HG03097 (cell line): ENCODE data around the gene PRRT4.

Experiments used
- ATAC-seq: cut with Tn5 transposase; IDR thresholded peaks from one replicate; pipeline ENCODE4 v1.9.1; 2021; ENCODE audit not compliant: unreplicated experiment, low FRiP score

Gene PRRT4

GRCh38 chr7:128378637-128379036, 17.1 kb upstream of the PRRT4 start:
- ATAC-seq, result no peak

- no peak for ATAC-seq
Observed at GRCh38 chr7:128376077-128376476, 14.6 kb upstream of the PRRT4 start.

- ATAC-seq, result no peak
Observed at GRCh38 chr7:128374041-128374440, 12.6 kb upstream of the PRRT4 start.

DNA sequence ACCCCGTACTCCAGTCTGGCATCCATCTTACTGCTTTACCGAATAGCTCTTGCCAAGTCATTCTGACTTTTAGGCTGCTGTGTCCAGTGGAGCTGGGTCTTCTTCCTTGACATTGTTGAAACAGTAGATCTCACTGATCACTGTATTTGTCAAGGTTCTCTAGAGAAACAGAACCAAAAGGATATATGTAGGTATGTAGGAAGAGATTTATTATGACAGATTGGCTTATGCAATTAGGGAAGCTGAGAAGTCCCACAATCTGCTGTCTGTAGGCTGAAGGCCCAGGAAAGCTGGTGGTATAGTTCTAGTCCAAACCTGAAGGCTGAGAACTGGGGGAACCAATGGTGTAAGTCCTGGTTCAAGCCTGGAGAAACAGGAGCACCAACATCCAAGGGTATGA, 12.1 kb upstream of the PRRT4 start:
- no peak for ATAC-seq

GRCh38 chr7:128370491-128370890, 9.0 kb upstream of the PRRT4 start:
- ATAC-seq, result no peak

DNA sequence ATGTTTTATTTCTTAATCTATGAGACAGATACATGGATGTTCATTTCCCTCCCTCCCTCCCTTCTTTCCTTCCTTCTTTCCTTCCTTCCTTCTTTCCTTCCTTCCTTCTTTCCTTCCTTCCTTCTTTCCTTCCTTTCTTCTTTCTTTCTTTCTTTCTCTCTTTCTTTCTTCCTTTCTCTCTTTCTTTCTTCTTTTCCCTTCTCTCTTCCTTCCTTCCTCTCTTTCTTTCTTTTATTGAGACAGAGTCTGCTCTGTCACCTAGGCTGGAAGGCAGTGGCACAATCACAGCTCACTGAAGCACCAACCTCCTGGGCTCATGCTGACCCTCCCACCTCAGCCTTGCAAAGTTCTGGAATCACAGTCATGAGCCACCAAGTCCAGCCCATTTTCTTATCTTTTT, 5.5 kb upstream of the PRRT4 start:
- ATAC-seq, result no peak

DNA sequence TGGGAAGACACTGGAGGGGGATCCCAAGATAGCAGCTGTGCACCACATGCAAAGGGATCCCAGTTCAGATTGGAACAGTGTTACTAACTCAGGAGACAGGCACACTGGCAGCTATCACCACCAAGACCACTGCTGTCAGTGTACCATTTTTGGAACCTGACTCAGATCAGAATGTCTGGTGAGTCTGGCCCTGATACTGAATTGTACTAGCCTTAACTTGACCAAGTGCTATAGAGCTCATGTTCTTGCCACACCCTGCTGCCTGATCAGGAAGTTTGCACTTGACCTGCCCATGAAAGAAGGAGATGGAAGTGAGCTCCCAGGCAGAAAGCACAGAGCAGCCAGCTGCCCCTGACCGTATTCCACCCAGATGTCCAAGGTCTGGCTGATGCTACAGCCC, 4.8 kb upstream of the PRRT4 start:
- no peak for ATAC-seq

GRCh38 chr7:128365432-128365831, 3.9 kb upstream of the PRRT4 start:
- ATAC-seq, result no peak

GRCh38 chr7:128364166-128364870, 2.8 kb upstream of the PRRT4 start:
- no peak for ATAC-seq

GRCh38 chr7:128363261-128363721, 1.8 kb upstream of the PRRT4 start:
- no peak for ATAC-seq

DNA sequence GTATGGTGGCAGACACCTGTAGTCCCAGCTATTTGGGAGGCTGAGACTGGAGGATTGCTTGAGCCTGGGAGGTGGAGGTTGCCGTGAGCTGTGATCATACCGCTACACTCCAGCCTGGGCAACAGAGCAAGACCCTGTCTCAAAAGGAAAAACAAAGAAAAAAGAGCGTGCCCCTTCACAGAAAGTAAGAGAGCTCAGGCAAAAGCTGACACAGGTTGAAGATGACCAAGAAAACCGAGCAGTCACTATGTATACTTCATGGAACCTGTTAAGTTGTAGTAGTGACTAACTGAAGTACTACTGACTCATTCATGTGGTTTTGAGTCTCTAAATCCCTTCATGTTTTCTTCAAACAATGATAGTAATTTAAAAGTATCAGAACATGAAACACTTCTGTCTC, 1.2 kb upstream of the PRRT4 start:
- no peak for ATAC-seq

- no peak for ATAC-seq
Observed at GRCh38 chr7:128360359-128360678, 1.2 kb downstream of the PRRT4 start.

DNA sequence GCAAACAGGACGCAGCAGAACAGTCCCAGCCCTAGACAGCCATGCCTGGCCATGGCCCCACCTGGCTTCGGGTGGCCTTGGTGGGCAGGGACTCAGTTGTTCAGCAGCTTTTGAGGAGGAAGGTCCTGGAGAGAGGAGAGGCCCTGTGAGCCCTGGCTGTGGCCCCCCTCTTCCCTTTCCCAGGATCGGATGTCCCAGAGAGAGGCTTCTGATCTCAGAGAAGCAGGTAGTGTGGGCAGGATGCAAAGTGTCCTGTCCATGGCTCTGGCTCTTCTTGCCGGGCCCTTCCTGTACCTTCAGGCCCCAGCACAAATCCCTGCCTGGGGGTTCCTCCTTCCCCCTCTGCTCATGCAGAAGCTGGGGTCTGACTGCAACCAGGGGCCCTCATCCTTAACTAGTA, 1.6 kb downstream of the PRRT4 start:
- no peak for ATAC-seq

DNA sequence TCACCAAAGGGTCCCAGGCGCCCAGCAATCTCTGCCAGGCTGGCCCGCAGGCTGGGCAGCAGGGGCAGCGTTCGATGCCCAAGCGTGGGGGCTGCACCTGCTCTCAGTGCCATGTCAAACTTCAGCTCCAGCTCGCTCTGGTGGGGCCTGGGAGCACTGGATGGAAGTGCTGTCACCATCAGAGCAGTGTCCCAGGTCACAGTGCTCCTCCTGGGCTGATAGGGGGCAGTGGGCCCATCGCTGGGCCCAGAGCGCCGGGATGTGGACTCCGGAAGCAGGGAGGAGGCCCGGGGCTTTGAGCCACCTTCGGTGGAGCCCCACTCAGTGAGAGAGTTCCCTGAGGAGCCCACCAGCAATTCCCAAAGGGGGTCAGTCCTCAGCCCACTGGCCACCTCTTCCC, 2.2 kb downstream of the PRRT4 start:
- ATAC-seq, result no peak

- ATAC-seq, result no peak
Observed at GRCh38 chr7:128358233-128358632, 3.3 kb downstream of the PRRT4 start.

DNA sequence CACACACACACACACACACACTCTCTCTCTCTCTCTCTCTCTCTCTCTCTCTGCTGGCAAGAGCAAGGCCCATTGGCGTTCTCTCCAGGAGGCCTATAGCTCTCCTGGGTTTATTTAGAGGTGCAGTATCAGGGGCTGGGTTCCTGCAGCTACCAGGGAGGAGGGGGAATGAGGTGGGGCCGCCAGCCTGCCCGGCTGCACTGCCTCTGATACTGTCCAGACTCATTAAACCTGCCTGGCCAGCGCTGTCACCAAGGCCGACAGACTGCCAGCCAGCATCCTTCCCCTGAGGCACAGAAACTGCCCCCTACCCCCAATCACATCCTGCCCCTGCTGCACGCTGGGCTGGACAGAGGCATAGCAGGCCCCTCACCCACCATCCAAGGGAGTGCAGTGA, 4.3 kb downstream of the PRRT4 start:
- ATAC-seq, result no peak

DNA sequence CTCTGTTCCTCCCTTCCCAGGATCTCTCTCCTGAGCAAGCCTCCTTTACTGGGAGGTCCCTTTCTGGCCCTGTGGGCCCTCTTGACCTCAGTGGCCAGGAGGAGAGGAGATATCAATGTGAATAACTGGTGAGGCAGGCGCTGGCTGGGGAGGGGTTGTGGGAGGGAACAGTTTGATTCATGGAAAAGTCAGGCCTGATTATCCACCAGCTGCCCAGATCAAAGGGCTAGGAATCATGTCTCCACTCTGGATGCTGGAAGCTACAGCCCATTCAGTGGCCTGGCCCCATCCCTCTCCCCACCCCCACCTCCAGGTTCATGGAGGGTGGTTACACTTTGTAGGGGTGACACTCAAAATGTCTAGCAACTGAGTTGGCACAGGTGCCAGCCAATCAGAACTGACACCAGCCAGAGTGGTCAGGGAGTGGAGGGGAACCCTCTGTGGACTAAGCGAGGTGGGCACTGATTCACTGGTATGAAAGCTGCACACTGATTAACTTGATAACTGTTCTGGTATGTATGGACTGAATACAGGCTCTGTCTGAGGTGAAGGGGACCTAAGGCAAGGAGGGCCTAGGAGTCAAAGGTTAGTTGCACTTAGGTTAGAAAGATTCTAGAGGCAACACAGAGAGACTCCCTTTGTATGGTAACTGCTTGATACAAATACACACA, 4.8 kb downstream of the PRRT4 start:
- no peak for ATAC-seq

DNA sequence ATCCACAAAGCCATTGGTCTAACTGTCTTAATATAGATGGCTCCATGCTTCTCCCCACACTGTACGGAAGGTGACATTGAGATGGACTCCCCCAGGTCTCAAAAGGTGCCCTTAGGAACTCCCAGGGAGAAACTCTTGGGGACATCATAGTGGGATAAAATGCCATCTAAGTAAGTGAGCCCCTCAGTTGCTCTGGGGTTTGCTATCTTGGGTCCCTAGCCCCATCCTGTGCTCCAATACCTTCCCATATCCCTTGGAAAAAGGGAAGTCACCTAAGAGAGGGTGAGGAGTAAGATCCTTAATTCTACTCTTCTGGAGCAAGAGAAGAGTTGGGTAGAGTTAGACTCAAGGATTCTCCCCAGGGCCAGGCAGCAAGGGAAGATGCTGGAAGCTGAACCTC, 7.9 kb downstream of the PRRT4 start:
- ATAC-seq, result no peak

- ATAC-seq, result no peak
Observed at GRCh38 chr7:128353189-128353588, 8.3 kb downstream of the PRRT4 start.

DNA sequence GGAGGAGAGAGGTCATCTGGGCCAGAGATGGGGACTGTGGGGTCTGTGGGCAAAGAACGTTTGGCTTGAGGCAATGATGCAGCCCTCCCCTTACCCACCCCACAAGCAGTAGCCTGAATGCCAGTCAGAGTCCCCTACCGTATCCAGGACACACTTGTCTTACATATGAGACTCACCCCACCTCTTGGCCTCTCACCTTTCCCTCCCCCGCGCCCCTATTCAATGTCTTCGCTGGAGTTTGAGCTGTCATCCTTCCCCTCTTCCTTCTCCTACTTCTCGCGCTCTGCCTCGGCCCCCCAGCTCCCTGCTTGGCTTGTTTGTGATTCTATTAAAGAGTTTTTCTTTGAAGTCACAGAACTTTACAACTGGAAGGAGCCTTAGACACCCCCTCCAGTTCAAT, 8.9 kb downstream of the PRRT4 start:
- no peak for ATAC-seq

DNA sequence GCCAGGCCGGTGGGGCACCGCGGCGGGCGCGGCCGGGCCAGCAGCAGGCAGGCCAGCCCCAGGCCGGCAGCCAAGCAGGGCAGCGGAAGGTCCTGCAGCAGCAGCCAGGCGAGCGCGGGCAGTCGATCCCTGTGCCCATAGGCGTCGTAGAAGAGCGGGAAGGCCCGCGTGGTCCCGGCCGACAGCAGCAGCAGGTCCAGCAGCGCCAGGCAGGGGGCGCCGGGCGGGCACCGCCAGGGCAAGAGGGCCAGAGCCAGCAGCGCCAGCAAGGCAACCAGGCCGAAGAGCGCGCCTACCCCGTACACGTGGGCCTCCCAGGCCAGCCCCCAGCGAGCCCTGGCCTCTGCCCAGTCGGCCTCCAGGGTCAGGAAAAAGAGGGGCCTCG, 9.3 kb downstream of the PRRT4 start:
- ATAC-seq, result no peak

- ATAC-seq, result no peak
Observed at GRCh38 chr7:128351296-128352152, 10.0 kb downstream of the PRRT4 start.
